LNCaP clone FGC (cell line): ENCODE measurements around the gene MYOD1.

ENCODE experiments used
- DNase-seq: peaks from one replicate; pipeline ENCODE4 v3.0.0-alpha.2; 2011; ENCODE audit warnings: low read depth
- H3K4me3 ChIP-seq: 2 replicates; pipeline ENCODE4 v1.5.1; 2011; ENCODE audit warnings: mild to moderate bottlenecking, low read depth, low read length, control low read depth
- TF ChIP-seq, protein P1 (sequence below): IDR thresholded peaks from 2 replicates; pipeline ENCODE4 v1.5.1; 2012; ENCODE audit warnings: mild to moderate bottlenecking; ENCODE audit not compliant: control insufficient read depth, insufficient read depth; ENCODE audit errors: extremely low read depth

Gene MYOD1

DNA sequence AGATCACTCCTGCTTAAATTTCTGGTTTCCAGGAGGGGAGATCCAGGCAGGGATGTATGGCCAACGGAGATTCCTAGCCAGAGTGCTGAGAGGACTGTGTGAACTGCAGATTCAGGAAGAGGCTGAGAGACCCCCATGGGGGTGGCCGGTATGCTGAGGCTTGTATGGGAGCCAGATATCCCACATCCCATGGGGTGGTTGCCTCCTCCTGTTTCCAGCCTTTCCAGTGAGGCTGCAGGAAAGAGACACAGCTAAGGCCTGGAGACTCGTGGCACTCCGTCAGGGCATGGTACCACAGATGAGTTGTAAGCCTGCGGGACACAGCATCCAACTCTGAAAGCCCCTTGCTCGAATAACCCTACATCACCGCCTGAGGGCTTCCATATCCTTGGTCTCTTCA lies 1.4 kb upstream of the MYOD1 start:
- DNase-seq, result no peak
- H3K4me3 ChIP-seq, result no peak overlapping the region
- TF ChIP-seq, protein P1, sequence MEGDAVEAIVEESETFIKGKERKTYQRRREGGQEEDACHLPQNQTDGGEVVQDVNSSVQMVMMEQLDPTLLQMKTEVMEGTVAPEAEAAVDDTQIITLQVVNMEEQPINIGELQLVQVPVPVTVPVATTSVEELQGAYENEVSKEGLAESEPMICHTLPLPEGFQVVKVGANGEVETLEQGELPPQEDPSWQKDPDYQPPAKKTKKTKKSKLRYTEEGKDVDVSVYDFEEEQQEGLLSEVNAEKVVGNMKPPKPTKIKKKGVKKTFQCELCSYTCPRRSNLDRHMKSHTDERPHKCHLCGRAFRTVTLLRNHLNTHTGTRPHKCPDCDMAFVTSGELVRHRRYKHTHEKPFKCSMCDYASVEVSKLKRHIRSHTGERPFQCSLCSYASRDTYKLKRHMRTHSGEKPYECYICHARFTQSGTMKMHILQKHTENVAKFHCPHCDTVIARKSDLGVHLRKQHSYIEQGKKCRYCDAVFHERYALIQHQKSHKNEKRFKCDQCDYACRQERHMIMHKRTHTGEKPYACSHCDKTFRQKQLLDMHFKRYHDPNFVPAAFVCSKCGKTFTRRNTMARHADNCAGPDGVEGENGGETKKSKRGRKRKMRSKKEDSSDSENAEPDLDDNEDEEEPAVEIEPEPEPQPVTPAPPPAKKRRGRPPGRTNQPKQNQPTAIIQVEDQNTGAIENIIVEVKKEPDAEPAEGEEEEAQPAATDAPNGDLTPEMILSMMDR, result no peak

DNA sequence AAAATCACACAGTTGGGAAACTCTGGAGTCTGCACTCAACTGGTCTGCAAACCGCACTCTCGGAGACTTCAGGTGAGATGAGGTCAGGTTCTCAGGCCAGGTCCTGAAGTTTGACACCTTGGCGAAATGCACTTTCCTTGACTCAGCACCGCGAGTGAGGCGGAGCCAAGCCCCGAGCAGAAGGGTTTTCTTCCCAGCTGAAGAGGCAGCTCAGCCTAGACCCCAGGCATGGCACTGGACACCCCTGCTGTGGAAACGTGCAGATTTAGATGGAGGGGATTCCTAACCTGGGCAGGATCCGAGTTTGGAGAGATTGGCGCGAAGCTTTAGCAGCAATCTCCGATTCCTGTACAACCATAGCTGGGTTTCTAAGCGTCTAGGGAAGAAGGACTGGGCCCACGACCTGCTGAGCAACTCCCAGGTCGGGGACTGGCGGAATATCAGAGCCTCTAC lies 835 bp upstream of the MYOD1 start:
- TF ChIP-seq, protein P1, result no peak
- H3K4me3 ChIP-seq, result no peak overlapping the region
- DNase-seq, result no peak

DNA sequence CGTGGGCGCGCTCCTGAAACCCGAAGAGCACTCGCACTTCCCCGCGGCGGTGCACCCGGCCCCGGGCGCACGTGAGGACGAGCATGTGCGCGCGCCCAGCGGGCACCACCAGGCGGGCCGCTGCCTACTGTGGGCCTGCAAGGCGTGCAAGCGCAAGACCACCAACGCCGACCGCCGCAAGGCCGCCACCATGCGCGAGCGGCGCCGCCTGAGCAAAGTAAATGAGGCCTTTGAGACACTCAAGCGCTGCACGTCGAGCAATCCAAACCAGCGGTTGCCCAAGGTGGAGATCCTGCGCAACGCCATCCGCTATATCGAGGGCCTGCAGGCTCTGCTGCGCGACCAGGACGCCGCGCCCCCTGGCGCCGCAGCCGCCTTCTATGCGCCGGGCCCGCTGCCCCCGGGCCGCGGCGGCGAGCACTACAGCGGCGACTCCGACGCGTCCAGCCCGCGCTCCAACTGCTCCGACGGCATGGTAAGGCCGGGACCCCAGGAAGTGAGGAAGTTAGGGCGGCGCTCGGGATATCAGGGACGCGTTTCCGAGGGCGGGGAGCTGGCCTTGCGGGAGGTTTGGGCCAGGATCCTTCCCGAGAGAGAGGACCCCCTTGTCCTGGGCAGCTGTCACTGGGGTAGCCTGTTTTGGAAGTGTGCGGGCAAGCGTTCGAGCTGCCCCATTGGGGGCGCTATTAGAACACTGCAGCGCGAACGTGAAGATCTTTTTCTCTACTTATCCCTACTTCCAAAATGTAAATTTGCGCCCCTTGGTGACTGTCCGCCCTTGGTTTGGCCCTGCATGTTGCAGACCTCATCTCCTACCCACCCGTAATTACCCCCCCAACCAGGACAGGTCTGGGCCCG lies 796 bp downstream of the MYOD1 start:
- DNase-seq, result no peak
- TF ChIP-seq, protein P1, result peak; percentile 34
- no peak overlapping the region for H3K4me3 ChIP-seq

DNA sequence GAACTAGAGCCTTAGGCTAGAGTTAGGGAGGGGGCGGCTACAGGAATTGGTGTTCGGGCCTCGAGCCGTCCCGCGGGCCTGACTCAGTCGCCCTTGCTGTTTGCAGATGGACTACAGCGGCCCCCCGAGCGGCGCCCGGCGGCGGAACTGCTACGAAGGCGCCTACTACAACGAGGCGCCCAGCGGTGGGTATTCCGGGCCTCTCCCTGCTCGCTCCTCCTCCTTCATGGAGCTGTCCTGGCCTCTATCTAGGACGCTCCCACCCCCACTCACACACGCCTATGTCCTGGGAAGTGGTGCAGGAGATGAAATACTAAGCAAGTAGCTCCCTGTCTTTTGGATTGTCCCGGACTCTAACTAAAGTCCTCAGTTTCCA lies 1.4 kb downstream of the MYOD1 start:
- no peak for DNase-seq

DNA sequence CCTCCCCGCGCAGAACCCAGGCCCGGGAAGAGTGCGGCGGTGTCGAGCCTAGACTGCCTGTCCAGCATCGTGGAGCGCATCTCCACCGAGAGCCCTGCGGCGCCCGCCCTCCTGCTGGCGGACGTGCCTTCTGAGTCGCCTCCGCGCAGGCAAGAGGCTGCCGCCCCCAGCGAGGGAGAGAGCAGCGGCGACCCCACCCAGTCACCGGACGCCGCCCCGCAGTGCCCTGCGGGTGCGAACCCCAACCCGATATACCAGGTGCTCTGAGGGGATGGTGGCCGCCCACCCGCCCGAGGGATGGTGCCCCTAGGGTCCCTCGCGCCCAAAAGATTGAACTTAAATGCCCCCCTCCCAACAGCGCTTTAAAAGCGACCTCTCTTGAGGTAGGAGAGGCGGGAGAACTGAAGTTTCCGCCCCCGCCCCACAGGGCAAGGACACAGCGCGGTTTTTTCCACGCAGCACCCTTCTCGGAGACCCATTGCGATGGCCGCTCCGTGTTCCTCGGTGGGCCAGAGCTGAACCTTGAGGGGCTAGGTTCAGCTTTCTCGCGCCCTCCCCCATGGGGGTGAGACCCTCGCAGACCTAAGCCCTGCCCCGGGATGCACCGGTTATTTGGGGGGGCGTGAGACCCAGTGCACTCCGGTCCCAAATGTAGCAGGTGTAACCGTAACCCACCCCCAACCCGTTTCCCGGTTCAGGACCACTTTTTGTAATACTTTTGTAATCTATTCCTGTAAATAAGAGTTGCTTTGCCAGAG lies 2.0 kb downstream of the MYOD1 start:
- no peak overlapping the region for H3K4me3 ChIP-seq
- TF ChIP-seq, protein P1, result no peak
- DNase-seq, result no peak

More for the DNA sequence above, 1.4 kb downstream of the MYOD1 start:
- TF ChIP-seq, protein P1, result no peak
- H3K4me3 ChIP-seq, result no peak overlapping the region

DNA sequence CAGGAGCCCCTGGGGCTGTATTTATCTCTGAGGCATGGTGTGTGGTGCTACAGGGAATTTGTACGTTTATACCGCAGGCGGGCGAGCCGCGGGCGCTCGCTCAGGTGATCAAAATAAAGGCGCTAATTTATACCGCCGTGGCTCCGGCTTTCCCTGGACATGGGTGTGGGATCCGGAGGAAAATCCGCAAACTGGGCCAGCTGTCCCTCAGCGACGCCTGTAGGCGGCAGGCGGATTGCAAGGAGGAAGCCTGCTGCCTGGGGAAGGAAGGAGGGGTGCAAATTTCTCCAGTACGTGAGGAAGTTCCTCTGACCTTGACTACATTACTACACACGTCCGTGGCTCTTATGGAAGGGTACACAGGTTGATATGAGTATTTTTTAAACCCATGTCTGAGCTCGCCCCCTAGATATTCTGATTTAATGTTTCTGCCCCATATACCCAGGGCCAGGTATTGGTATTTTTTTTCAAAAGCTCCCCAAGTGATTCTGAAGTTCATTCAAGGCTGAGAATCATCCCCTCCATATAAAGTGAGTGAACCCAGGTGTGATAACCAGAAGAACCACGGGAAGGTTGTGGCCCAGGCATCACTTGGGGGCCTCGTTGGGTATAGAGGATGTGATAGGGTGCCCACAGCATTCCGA lies 2.8 kb downstream of the MYOD1 start:
- DNase-seq, result peak; percentile 13
- TF ChIP-seq, protein P1, result peak; percentile 78
- no peak overlapping the region for H3K4me3 ChIP-seq
